Cardiac muscle cell (in vitro differentiated cells and primary cell): ENCODE measurements around the gene TRPM5. TPM values are rescaled to one million over a fixed set of nuclear protein-coding genes. Genes with fewer than 3 reads are reported as not detected.

Experiments used
- DNase-seq, 2 donors: peaks; one replicate each; pipeline versions ENCODE4 v3.0.0 to v3.0.0-alpha.2; 2010 to 2017; ENCODE audit warnings: low read depth in 1 of 2, low spot score in 1 of 2
- H3K27ac ChIP-seq: fragments of 200-600 bp; sonication (generic); 2 replicates; pipeline ENCODE4 v1.5.1; 2016
- H3K27me3 ChIP-seq: fragments of 200-600 bp; sonication (generic); 2 replicates; pipeline ENCODE4 v1.6.0; 2016; ENCODE audit warnings: control low read depth
- H3K36me3 ChIP-seq: fragments of 200-600 bp; sonication (generic); 2 replicates; pipeline ENCODE4 v1.5.1; 2016; ENCODE audit warnings: control low read depth
- H3K4me1 ChIP-seq: fragments of 200-600 bp; sonication (generic); 2 replicates; pipeline ENCODE4 v1.8.1; 2017; ENCODE audit warnings: low read depth, mild to moderate bottlenecking, mixed run types
- H3K4me3 ChIP-seq: fragments of 200-600 bp; sonication (generic); 2 replicates; pipeline ENCODE4 v1.5.1; 2016; ENCODE audit warnings: mild to moderate bottlenecking
- H3K9me3 ChIP-seq: fragments of 200-600 bp; sonication (generic); 2 replicates; pipeline ENCODE4 v1.5.1; 2017; ENCODE audit warnings: low read depth, mild to moderate bottlenecking, control low read depth
- polyA plus RNA-seq: library from polyadenylated mRNA; unstranded; fragments of >200 nt; fragmentation: Nextera tagmentation; extraction: Ambion mirVana; gene quantifications from 2 replicates; pipeline ENCODE4 v1.2.1, GENCODE V29; 2016
- total RNA-seq: library from RNA; depleted of rRNA; stranded (reverse); fragments of >200 nt; gene quantifications from 2 replicates; pipeline ENCODE4 v1.2.3, GENCODE V29; 2016
- TF ChIP-seq, protein P1 (sequence below): IDR thresholded peaks from 2 replicates; pipeline ENCODE4 v1.5.1; 2012; ENCODE audit warnings: low read depth, mild to moderate bottlenecking, low read length

Gene TRPM5
- total and polyA plus RNA-seq, 2 experiments from 2014 or later: 0.33 to 0.66 TPM

DNA sequence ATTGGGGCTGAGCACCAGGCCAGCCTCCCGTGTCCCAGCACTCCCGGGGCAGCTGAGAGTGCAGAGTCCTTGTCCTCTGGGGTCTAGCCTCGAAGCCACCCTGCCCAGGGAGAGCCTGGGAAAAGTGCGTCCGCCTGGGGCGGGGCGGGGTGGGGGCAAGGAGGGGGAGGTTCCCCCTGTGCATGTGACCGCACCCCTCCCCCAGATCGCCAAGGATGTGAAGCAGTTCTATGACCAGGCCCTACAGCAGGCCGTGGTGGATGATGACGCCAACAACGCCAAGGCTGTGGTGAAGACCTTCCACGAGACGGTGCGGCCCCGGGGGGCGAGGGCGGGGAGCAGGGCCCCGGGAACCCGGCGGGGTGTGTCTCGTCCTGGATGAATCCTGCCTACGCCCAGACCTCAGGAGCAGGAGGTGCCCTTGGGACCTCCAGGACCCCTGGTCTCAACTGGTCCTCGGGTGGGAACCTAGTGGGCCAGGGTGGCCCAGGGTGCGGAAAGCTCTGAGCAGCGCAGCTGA lies 49.0 kb downstream of the TRPM5 start:
- no peaks in the 10 kb centered on the region for H3K9me3 ChIP-seq
- TF ChIP-seq, protein P1, sequence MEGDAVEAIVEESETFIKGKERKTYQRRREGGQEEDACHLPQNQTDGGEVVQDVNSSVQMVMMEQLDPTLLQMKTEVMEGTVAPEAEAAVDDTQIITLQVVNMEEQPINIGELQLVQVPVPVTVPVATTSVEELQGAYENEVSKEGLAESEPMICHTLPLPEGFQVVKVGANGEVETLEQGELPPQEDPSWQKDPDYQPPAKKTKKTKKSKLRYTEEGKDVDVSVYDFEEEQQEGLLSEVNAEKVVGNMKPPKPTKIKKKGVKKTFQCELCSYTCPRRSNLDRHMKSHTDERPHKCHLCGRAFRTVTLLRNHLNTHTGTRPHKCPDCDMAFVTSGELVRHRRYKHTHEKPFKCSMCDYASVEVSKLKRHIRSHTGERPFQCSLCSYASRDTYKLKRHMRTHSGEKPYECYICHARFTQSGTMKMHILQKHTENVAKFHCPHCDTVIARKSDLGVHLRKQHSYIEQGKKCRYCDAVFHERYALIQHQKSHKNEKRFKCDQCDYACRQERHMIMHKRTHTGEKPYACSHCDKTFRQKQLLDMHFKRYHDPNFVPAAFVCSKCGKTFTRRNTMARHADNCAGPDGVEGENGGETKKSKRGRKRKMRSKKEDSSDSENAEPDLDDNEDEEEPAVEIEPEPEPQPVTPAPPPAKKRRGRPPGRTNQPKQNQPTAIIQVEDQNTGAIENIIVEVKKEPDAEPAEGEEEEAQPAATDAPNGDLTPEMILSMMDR: no peak
- no peak for DNase-seq
- H3K27me3 ChIP-seq: no peaks in the 10 kb centered on the region
- H3K36me3 ChIP-seq: peaks cover 10% of the 10 kb centered on the region
- H3K4me1 ChIP-seq: peaks cover 7% of the 10 kb centered on the region
- H3K4me3 ChIP-seq: no peak overlapping the region
- no peak overlapping the region for H3K27ac ChIP-seq

DNA sequence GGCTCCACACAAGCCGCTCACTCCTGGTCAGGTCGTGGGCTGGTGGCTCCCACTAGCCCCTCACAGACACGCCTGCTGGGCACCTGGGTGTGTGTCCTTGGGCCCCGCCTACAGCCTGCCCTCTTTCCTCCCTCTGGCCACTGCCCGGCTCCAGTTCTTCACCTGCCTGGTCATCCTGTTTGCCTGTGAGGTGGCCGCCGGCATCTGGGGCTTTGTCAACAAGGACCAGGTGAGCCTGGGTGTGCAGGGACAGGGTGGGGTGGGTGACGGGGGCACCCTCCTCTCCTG lies 49.6 kb downstream of the TRPM5 start:
- no peaks in the 10 kb centered on the region for H3K9me3 ChIP-seq
- peaks cover 10% of the 10 kb centered on the region for H3K36me3 ChIP-seq
- H3K4me1 ChIP-seq: peaks cover 7% of the 10 kb centered on the region
- no peaks in the 10 kb centered on the region for H3K27me3 ChIP-seq
- H3K4me3 ChIP-seq: no peak overlapping the region
- DNase-seq: no peak
- TF ChIP-seq, protein P1: no peak
- no peak overlapping the region for H3K27ac ChIP-seq

Other genes with a start within 250 kb of the TRPM5 start
- 0.39 TPM in 1 of 2 replicates, not detected in the other for gene ASCL2, start 173.9 kb downstream of the TRPM5 start, total RNA-seq
- gene ASCL2, start 173.9 kb downstream of the TRPM5 start, polyA plus RNA-seq: 0.21 TPM in 1 of 2 replicates, not detected in the other
- gene C11orf21, start 142.6 kb downstream of the TRPM5 start, total RNA-seq: 1.3 and 1.8 TPM in 2 replicates
- 1.5 and 1.8 TPM in 2 replicates for gene C11orf21, start 142.6 kb downstream of the TRPM5 start, polyA plus RNA-seq
- 22.0 and 22.4 TPM in 2 replicates for gene TSPAN32, start 142.5 kb downstream of the TRPM5 start, total RNA-seq
- 18.5 and 24.8 TPM in 2 replicates for gene TSPAN32, start 142.5 kb downstream of the TRPM5 start, polyA plus RNA-seq
- gene CD81, start 67.2 kb downstream of the TRPM5 start, total RNA-seq: 212 and 264 TPM in 2 replicates
- 409 and 444 TPM in 2 replicates for gene CD81, start 67.2 kb downstream of the TRPM5 start, polyA plus RNA-seq
- gene TSSC4, start 43.8 kb downstream of the TRPM5 start, total RNA-seq: 61.4 and 71.6 TPM in 2 replicates
- gene TSSC4, start 43.8 kb downstream of the TRPM5 start, polyA plus RNA-seq: 71.4 and 94.8 TPM in 2 replicates
- gene KCNQ1, start 494 bp upstream of the TRPM5 start, total RNA-seq: 7.8 and 18.6 TPM in 2 replicates
- 13.9 and 18.8 TPM in 2 replicates for gene KCNQ1, start 494 bp upstream of the TRPM5 start, polyA plus RNA-seq